ENCODE results near the gene ANTXR2. TPM values are rescaled to one million over a fixed set of nuclear protein-coding genes. Genes with fewer than 3 reads are reported as not detected.

Gene ANTXR2
- total and polyA plus RNA-seq, 2 of the 13 experiments (the other 11 are each of a cell fraction or from before 2014, with no cell fraction given) = 4.6 to 14.5 TPM

- WGBS (ENCODE audit: low lambda C conversion rate) = 14% methylated on average over 2 of the region's 2 CpGs
These were observed 9.7 kb upstream of the ANTXR2 start for GRCh38 chr4:80082693-80083092.

GRCh38 chr4:80081566-80081965, 8.5 kb upstream of the ANTXR2 start:
- CTCF ChIA-PET (ENCODE audit: low intra/inter-chr PET ratio, low total read pairs) = no interaction called here
- Histone ChIP-seq H3K27me3 (ENCODE audit: control insufficient read depth in 1 of 2, insufficient read depth in 2 of 2, low read length in 2 of 2) (no peaks in the 10 kb centered on the region), H3K79me2 (ENCODE audit: insufficient read depth, low read length) (no peaks in the 10 kb centered on the region), H3K9ac (ENCODE audit: insufficient read depth, low read depth, low read length) (no peak overlapping the region), H3K9me3 (ENCODE audit: low read length) (no peaks in the 10 kb centered on the region), H4K20me1 (ENCODE audit: insufficient read depth, low read length) (no peaks in the 10 kb centered on the region), H2AFZ (ENCODE audit: low read length) (no peak overlapping the region), H3K4me1 (ENCODE audit: insufficient read depth, low read length) (no peaks in the 10 kb centered on the region), H3K27ac (ENCODE audit: extremely low read length, insufficient read depth, low read length) (no peak overlapping the region), H3K4me2 (ENCODE audit: low read depth, low read length) (no peak overlapping the region; the same call in 1 of the 2 replicates), H3K36me3 (replicated peaks in 1 of 2; ENCODE audit: control insufficient read depth in 1 of 2, insufficient read depth in 2 of 2, low read length in 2 of 2) (no peaks in the 10 kb centered on the region), H3K4me3 (replicated peaks in 1 of 3; ENCODE audit: insufficient read depth in 1 of 3, low read depth in 2 of 3, low read length in 3 of 3) (no peak overlapping the region)
- TF ChIP-seq AKAP8 (CRISPR knock-in tag; IDR thresholded peaks at IDR 0.05) (no peak), KLF15 (CRISPR knock-in tag; IDR thresholded peaks at IDR 0.05; ENCODE audit: borderline replicate concordance) (no peak), MTA1 (CRISPR knock-in tag; IDR thresholded peaks at IDR 0.05; ENCODE audit: borderline replicate concordance) (no peak)
- POLR2A ChIA-PET = no interaction called here
- in situ Hi-C loops (cut with HindIII; ENCODE audit: extremely low pct_ligation_motif_present, low pct_unique_long_range_greater_than_20kb) (no loop called here), intact Hi-C loops (cut with micrococcal nuclease; ENCODE audit: unreplicated experiment) (no loop called here)
- no peak for FAIRE-seq
- ATAC-seq = peak; percentile 50; the same call in 1 of the 3 replicates
- DNase-seq (ENCODE audit: low spot score) = no peak
- BruUV-seq (replicated peaks) = no TSS peak
- 1% methylated on average over 4 of the region's 4 CpGs for WGBS (ENCODE audit: low lambda C conversion rate)

More at GRCh38 chr4:80082693-80083092, 9.7 kb upstream of the ANTXR2 start:
- FAIRE-seq = no peak
- Histone ChIP-seq H3K4me3 (replicated peaks in 1 of 3; ENCODE audit: insufficient read depth in 1 of 3, low read depth in 2 of 3, low read length in 3 of 3) (no peak overlapping the region), H3K27ac (ENCODE audit: extremely low read length, insufficient read depth, low read length) (no peak overlapping the region), H3K9ac (ENCODE audit: insufficient read depth, low read depth, low read length) (no peak overlapping the region), H3K4me2 (ENCODE audit: low read depth, low read length) (no peak overlapping the region), H3K9me3 (ENCODE audit: low read length) (no peaks in the 10 kb centered on the region), H3K36me3 (replicated peaks in 1 of 2; ENCODE audit: control insufficient read depth in 1 of 2, insufficient read depth in 2 of 2, low read length in 2 of 2) (no peaks in the 10 kb centered on the region), H3K27me3 (ENCODE audit: control insufficient read depth in 1 of 2, insufficient read depth in 2 of 2, low read length in 2 of 2) (no peaks in the 10 kb centered on the region), H2AFZ (ENCODE audit: low read length) (no peak overlapping the region), H3K4me1 (ENCODE audit: insufficient read depth, low read length) (no peaks in the 10 kb centered on the region), H4K20me1 (ENCODE audit: insufficient read depth, low read length) (no peaks in the 10 kb centered on the region), H3K79me2 (ENCODE audit: insufficient read depth, low read length) (no peaks in the 10 kb centered on the region)
- in situ Hi-C loops (cut with HindIII; ENCODE audit: extremely low pct_ligation_motif_present, low pct_unique_long_range_greater_than_20kb) = no loop called here
- CTCF ChIA-PET (ENCODE audit: low intra/inter-chr PET ratio, low total read pairs) = no interaction called here
- DNase-seq (ENCODE audit: low spot score) = no peak
- no TSS peak for BruUV-seq (replicated peaks)
- POLR2A ChIA-PET = no interaction called here
- intact Hi-C loops (cut with micrococcal nuclease; ENCODE audit: unreplicated experiment) = no loop called here
- TF ChIP-seq ZNF280B (CRISPR knock-in tag; IDR thresholded peaks at IDR 0.05; ENCODE audit: borderline replicate concordance) (no peak), DNMT3B (CRISPR knock-in tag; conservative IDR thresholded peaks at IDR 0.05) (no peak), TCF7 (IDR thresholded peaks at IDR 0.05; ENCODE audit: low read depth) (no peak), NAIF1 (CRISPR knock-in tag; IDR thresholded peaks at IDR 0.05; ENCODE audit: borderline replicate concordance) (no peak), ZNF879 (CRISPR knock-in tag; IDR thresholded peaks at IDR 0.05) (no peak), ATF1 (CRISPR knock-in tag; IDR thresholded peaks at IDR 0.05) (no peak), KAT2B (IDR thresholded peaks at IDR 0.05; ENCODE audit: borderline replicate concordance, low read depth, low read length) (no peak)
- no peak for ATAC-seq

Measured in HepG2 (cell line).